ENCODE data around the gene CAPN5.

- TF ChIP-seq CTCF (IDR thresholded peaks at IDR 0.05; ENCODE audit: low read depth, low read length, poor library complexity, severe bottlenecking) (no peak), EZH2phosphoT487 (IDR thresholded peaks at IDR 0.05; ENCODE audit: borderline replicate concordance, low read length) (no peak)
Measured at GRCh38 chr11:77135069-77135468, 68.3 kb downstream of the CAPN5 start.
